H1 (cell line): ENCODE data around the gene KIF26B. TPM values are rescaled to one million over a fixed set of nuclear protein-coding genes. Genes with fewer than 3 reads are reported as not detected.

Experiments
- CTCF ChIA-PET: fragments of 300-600 bp; sonication (Branson Sonifier 250); formaldehyde crosslinking; loops from one replicate; lab custom pipeline; 2021; ENCODE audit not compliant: partially characterized antibody; lab: Charles Lee
- POLR2A ChIA-PET: fragments of 300-600 bp; sonication (Branson Sonifier 250); formaldehyde crosslinking; loops from one replicate; lab custom pipeline; 2021; ENCODE audit warnings: inconsistent platforms; ENCODE audit not compliant: partially characterized antibody; lab: Charles Lee
- DNase-seq, 2 experiments: peaks; one replicate each; pipeline versions ENCODE4 v3.0.0 to v3.0.0-alpha.2; 2010 to 2022; ENCODE audit warnings: low spot score in 2 of 2, low read depth in 1 of 2, mixed read lengths in 1 of 2
- FAIRE-seq: peaks from 2 replicates; lab custom pipeline; 2011; peaks lifted over from hg19 to GRCh38; lab: Jason Lieb, UNC
- H2AFZ ChIP-seq: 2 replicates; pipeline ENCODE4 v1.8.1; 2012; ENCODE audit warnings: low read length, inconsistent platforms
- H2AK5ac ChIP-seq: 2 replicates; pipeline ENCODE4 v1.6.1; 2013; ENCODE audit warnings: low read depth, low read length
- H2BK120ac ChIP-seq: replicated peaks from 2 replicates; pipeline ENCODE3; 2013; ENCODE audit warnings: low read depth, low read length, inconsistent platforms
- H2BK12ac ChIP-seq: 2 replicates; pipeline ENCODE4 v1.6.1; 2013; ENCODE audit warnings: low read depth, low read length
- H2BK15ac ChIP-seq: 2 replicates; pipeline ENCODE4 v1.6.1; 2013; ENCODE audit warnings: low read length
- H2BK20ac ChIP-seq: 2 replicates; pipeline ENCODE4 v1.6.1; 2013; ENCODE audit warnings: low read length
- H2BK5ac ChIP-seq: 2 replicates; pipeline ENCODE4 v1.6.1; 2013; ENCODE audit warnings: low read depth, low read length
- H3K14ac ChIP-seq: 2 replicates; pipeline ENCODE4 v1.6.1; 2013; ENCODE audit warnings: inconsistent platforms; ENCODE audit not compliant: insufficient read length
- H3K18ac ChIP-seq: 2 replicates; pipeline ENCODE4 v1.6.1; 2013; ENCODE audit warnings: low read length; ENCODE audit errors: extremely low read depth
- H3K23ac ChIP-seq: 2 replicates; pipeline ENCODE4 v1.6.1; 2013; ENCODE audit warnings: inconsistent platforms; ENCODE audit not compliant: insufficient read length
- H3K23me2 ChIP-seq: 2 replicates; pipeline ENCODE4 v1.6.1; 2013; ENCODE audit warnings: low read depth, low read length
- H3K27ac ChIP-seq: 2 replicates; pipeline ENCODE4 v1.6.1; 2011; ENCODE audit warnings: low read depth, low read length, inconsistent platforms
- H3K27me3 ChIP-seq, 4 experiments: replicated peaks in 1 of 4; 1 replicate in 1 of 4; 2 replicates in 3 of 4; pipeline versions ENCODE4 v1.6.1 to v1.8.1; 2011 to 2013; ENCODE audit warnings: low read length in 3 of 4, mild to moderate bottlenecking in 3 of 4, inconsistent platforms in 2 of 4, mixed read lengths in 2 of 4, moderate library complexity in 1 of 4; ENCODE audit not compliant: control insufficient read depth in 3 of 4, insufficient read depth in 3 of 4; ENCODE audit errors: extremely low read depth in 1 of 4
- H3K36me3 ChIP-seq, 4 experiments: 2 replicates each; pipeline versions ENCODE4 v1.6.1 to v1.8.1; 2011 to 2013; ENCODE audit warnings: mild to moderate bottlenecking in 4 of 4, low read length in 3 of 4, moderate library complexity in 2 of 4, control low read depth in 1 of 4, inconsistent platforms in 1 of 4; ENCODE audit not compliant: insufficient read depth in 4 of 4, control insufficient read depth in 2 of 4
- H3K4ac ChIP-seq: replicated peaks from 2 replicates; pipeline ENCODE3; 2013; ENCODE audit warnings: low read length, low read depth, mixed read lengths, inconsistent platforms; ENCODE audit not compliant: insufficient read length
- H3K4me1 ChIP-seq, 4 experiments: replicated peaks in 1 of 4; 1 replicate in 1 of 4; 2 replicates in 3 of 4; pipeline versions ENCODE4 v1.6.1 to v1.8.1; 2011 to 2013; ENCODE audit warnings: low read length in 3 of 4, inconsistent platforms in 2 of 4, mixed read lengths in 1 of 4; ENCODE audit not compliant: insufficient read depth in 4 of 4, control insufficient read depth in 3 of 4
- H3K4me2 ChIP-seq, 2 experiments: 2 replicates each; pipeline versions ENCODE4 v1.6.1 to v1.8.1; 2011 to 2013; ENCODE audit warnings: low read depth in 2 of 2, low read length in 2 of 2, control low read depth in 1 of 2, inconsistent platforms in 1 of 2, mild to moderate bottlenecking in 1 of 2; ENCODE audit not compliant: insufficient read depth in 1 of 2
- H3K4me3 ChIP-seq, 4 experiments: fragments of 200-600, 300-600 bp in 1 of 4; sonication (generic), shearing (Covaris generic), sonication (Bioruptor Twin) in 1 of 4; 2 replicates each; pipeline versions ENCODE4 v1.5.1 to v1.8.1; 2011 to 2016; ENCODE audit warnings: low read length in 4 of 4, low read depth in 3 of 4, control low read depth in 2 of 4, inconsistent platforms in 2 of 4, mild to moderate bottlenecking in 2 of 4, mixed read lengths in 1 of 4, moderate library complexity in 1 of 4; ENCODE audit not compliant: insufficient read depth in 2 of 4; ENCODE audit errors: extremely low read depth in 1 of 4
- H3K56ac ChIP-seq: replicated peaks from 2 replicates; pipeline ENCODE3; 2013; ENCODE audit warnings: low read depth, mild to moderate bottlenecking, mixed read lengths, low read length, inconsistent platforms; ENCODE audit not compliant: insufficient read length
- H3K79me1 ChIP-seq: 2 replicates; pipeline ENCODE4 v1.6.1; 2013; ENCODE audit warnings: low read depth, low read length, control low read depth
- H3K79me2 ChIP-seq, 2 experiments: 2 replicates each; pipeline versions ENCODE4 v1.6.1 to v1.8.1; 2012 to 2013; ENCODE audit warnings: low read length in 2 of 2, mild to moderate bottlenecking in 2 of 2, inconsistent platforms in 1 of 2; ENCODE audit not compliant: insufficient read depth in 2 of 2, control insufficient read depth in 1 of 2
- H3K9ac ChIP-seq, 4 experiments: replicated peaks in 1 of 4; 1 replicate in 1 of 4; 2 replicates in 3 of 4; pipeline versions ENCODE4 v1.6.1 to v1.8.1; 2011 to 2013; ENCODE audit warnings: low read depth in 3 of 4, low read length in 3 of 4, control low read depth in 2 of 4, mild to moderate bottlenecking in 2 of 4, moderate library complexity in 2 of 4, inconsistent platforms in 1 of 4; ENCODE audit errors: extremely low read depth in 1 of 4
- H3K9me3 ChIP-seq, 2 experiments: 2 replicates each; pipeline versions ENCODE4 v1.6.1 to v1.8.1; 2012 to 2013; ENCODE audit warnings: mild to moderate bottlenecking in 2 of 2, moderate library complexity in 2 of 2, control low read depth in 1 of 2, inconsistent platforms in 1 of 2, low read depth in 1 of 2, low read length in 1 of 2, mixed read lengths in 1 of 2; ENCODE audit not compliant: insufficient read depth in 2 of 2
- H4K20me1 ChIP-seq, 2 experiments: replicated peaks in 1 of 2; 2 replicates each; pipeline versions ENCODE3 to v1.8.1; 2011 to 2013; ENCODE audit warnings: inconsistent platforms in 2 of 2, low read length in 2 of 2, mild to moderate bottlenecking in 1 of 2; ENCODE audit not compliant: insufficient read depth in 2 of 2, control insufficient read depth in 1 of 2
- H4K5ac ChIP-seq: 2 replicates; pipeline ENCODE4 v1.6.1; 2013; ENCODE audit warnings: low read length, low read depth, mixed read lengths, inconsistent platforms; ENCODE audit not compliant: insufficient read length
- H4K8ac ChIP-seq: 2 replicates; pipeline ENCODE4 v1.8.0; 2013; ENCODE audit warnings: mild to moderate bottlenecking, moderate library complexity, low read length, inconsistent platforms; ENCODE audit not compliant: insufficient read depth; ENCODE audit errors: extremely low read depth
- H4K91ac ChIP-seq: replicated peaks from 2 replicates; pipeline ENCODE3; 2013; ENCODE audit warnings: low read length, mixed read lengths, inconsistent platforms; ENCODE audit not compliant: insufficient read length
- KDM1A ChIP-seq: fragments of 200-600, 300-600 bp; sonication (generic); IDR thresholded peaks from 2 replicates; pipeline ENCODE4 v1.7.1; 2016; ENCODE audit warnings: mild to moderate bottlenecking, low read length, borderline replicate concordance
- ZNF274 ChIP-seq: IDR thresholded peaks from 2 replicates; pipeline ENCODE4 v1.7.0; 2012; ENCODE audit warnings: low read length, borderline replicate concordance; ENCODE audit errors: extremely low read depth
- WGBS, 2 experiments: shearing (Covaris generic) in 1 of 2; methylation state at CpG; one replicate each; pipeline versions ENCODE4 v1.1.6 to v1.1.7; 2013 to 2015; ENCODE audit warnings: low lambda C conversion rate in 2 of 2, mixed read lengths in 2 of 2, inconsistent platforms in 1 of 2, low coverage in 1 of 2, missing lambda C conversion rate in 1 of 2; ENCODE audit not compliant: insufficient replicate concordance in 2 of 2, insufficient coverage in 1 of 2, insufficient read length in 1 of 2; ENCODE audit errors: extremely low coverage in 1 of 2, missing lambda C conversion rate in 1 of 2; 5-methylcytosine and 5-hydroxymethylcytosine counted together
- polyA plus RNA-seq, 7 experiments: library from polyadenylated mRNA; depleted of rRNA in 3 of 7; stranded (reverse) in 5 of 7; unstranded in 2 of 7; fragments of >200 nt in 5 of 7; fragments of 200-250 nt in 2 of 7; gene quantifications; 1 replicate in 5 of 7; 2 replicates in 1 of 7; 4 replicates in 1 of 7; pipeline versions ENCODE4 v1.2.1 to v1.2.3, GENCODE V29; 2011 to 2013; ENCODE audit warnings: missing spikeins in 2 of 7, mixed read lengths in 2 of 7
- total RNA-seq: library from RNA; stranded (reverse); fragmentation: NEBNext Ultra II Directional; extraction: Animal tissue kit (Norgen Biotek cat#: 25700); gene quantifications from 2 replicates; pipeline ENCODE4 v1.2.1, GENCODE V29; 2021

Gene KIF26B
- total and polyA plus RNA-seq, 2 of the 8 experiments (the other 6 are each of a cell fraction or from before 2014, with no cell fraction given), result 0.06 to 0.28 TPM

DNA sequence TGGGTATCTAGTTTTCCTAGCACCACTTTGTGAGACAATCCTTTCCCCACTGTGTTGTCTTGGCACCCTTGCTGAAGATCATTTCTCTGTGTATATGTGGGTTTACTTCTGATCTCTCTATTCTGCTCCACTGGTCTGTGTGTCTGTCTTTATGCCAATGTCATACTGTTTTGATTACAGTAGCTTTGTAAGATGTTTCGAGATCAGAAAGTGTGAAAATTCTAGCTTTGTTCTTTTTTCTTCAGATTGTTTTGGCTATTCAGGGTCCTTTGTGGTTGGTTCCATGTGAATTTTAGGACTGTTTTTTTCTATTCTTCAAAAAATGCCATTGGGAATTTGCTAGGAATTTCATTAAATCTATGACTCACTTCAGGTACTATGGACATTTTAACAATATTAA, 116.2 kb downstream of the KIF26B start:
- H4K8ac ChIP-seq, result no peak overlapping the region
- H3K18ac ChIP-seq, result no peak overlapping the region
- no peak overlapping the region for H3K23ac ChIP-seq
- TF ChIP-seq ZNF274 (no peak), KDM1A (peak; percentile 86)
- no peak overlapping the region for H2BK20ac ChIP-seq
- no peak overlapping the region for H3K9ac ChIP-seq
- H2BK12ac ChIP-seq, result no peak overlapping the region
- no peaks in the 10 kb centered on the region for H3K36me3 ChIP-seq
- no peak overlapping the region for H3K14ac ChIP-seq
- peaks cover 0 to 7% (median 2%) of the 10 kb centered on the region in 4 experiments; a peak in 2 of 7 replicates for H3K4me1 ChIP-seq
- H2BK5ac ChIP-seq, result no peak overlapping the region
- H2AK5ac ChIP-seq, result no peak overlapping the region
- no peak overlapping the region for H4K5ac ChIP-seq
- H3K79me1 ChIP-seq, result no peaks in the 10 kb centered on the region
- CTCF ChIA-PET, result no interaction called here
- H2BK15ac ChIP-seq, result no peak overlapping the region
- POLR2A ChIA-PET, result no interaction called here
- H4K91ac ChIP-seq, result no peak overlapping the region
- no peaks in the 10 kb centered on the region for H3K27me3 ChIP-seq
- H2AFZ ChIP-seq, result no peak overlapping the region
- H3K23me2 ChIP-seq, result no peaks in the 10 kb centered on the region
- no peak overlapping the region for H3K56ac ChIP-seq
- no peaks in the 10 kb centered on the region; a peak in 1 of 4 replicates for H3K9me3 ChIP-seq
- H4K20me1 ChIP-seq, result no peaks in the 10 kb centered on the region
- no peaks in the 10 kb centered on the region for H3K79me2 ChIP-seq
- no peak overlapping the region for H3K4ac ChIP-seq
- WGBS, 2 experiments, result 77% methylated on average over 1 of the region's 1 CpG; no CpG with 5 or more reads in 1 of the 2 experiments
- no peak overlapping the region for H3K27ac ChIP-seq
- FAIRE-seq, result no peak
- no peak overlapping the region for H3K4me3 ChIP-seq
- H2BK120ac ChIP-seq, result no peak overlapping the region
- no peak for DNase-seq
- H3K4me2 ChIP-seq, result no peak overlapping the region
